Measurements from ENCODE around the gene ASB5.
"Not testable (repeated sequence)": the region's sequence is repeated elsewhere in the genome, so short reads cannot be mapped to it uniquely, and the experiment has no call there.

Gene ASB5

GRCh38 chr4:176222149-176222548 is 46.9 kb downstream of the ASB5 start:
- DNase-seq (ENCODE audit: low read depth in 2 of 2), result no peak

DNA sequence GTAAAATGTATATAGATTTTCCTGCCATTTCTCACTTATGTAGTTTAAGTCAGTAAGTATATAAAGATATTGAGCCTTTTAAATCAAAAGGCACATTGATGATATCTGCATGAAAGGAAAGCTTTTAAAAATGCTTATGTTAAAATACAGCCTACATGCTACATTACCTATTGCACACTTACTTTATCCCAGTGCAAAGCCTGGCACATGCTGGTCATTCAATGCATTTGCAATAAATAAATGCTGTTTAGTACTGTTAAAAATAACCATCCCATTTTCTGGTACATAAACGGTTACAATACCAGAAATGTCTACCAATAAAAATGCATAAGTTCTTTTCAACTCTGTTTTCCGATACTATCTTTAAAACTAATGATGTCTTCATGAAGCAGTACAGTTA is 51.5 kb downstream of the ASB5 start:
- DNase-seq (ENCODE audit: low read depth in 2 of 2), result no peak

DNA sequence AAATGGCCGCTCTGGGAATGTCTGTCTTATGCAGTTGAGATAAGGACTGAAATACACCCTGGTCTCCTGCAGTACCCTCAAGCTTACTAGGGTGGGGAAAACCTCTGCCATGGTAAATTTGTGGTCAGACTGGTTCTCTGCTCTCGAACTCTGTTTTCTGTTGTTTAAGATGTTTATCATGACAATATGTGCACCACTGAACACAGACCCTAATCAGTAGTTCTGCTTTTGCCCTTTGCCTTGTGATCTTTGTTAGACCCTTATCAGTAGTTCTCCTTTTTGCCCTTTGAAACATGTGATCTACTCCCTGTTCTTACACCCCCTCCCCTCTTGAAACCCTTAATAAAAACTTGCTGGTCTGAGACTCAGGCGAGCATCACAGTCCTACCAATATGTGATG is 56.7 kb downstream of the ASB5 start:
- not testable (repeated sequence) for DNase-seq (ENCODE audit: low read depth in 2 of 2)

GRCh38 chr4:176210579-176211296 is 58.3 kb downstream of the ASB5 start:
- DNase-seq (ENCODE audit: low read depth in 2 of 2), result no peak

DNA sequence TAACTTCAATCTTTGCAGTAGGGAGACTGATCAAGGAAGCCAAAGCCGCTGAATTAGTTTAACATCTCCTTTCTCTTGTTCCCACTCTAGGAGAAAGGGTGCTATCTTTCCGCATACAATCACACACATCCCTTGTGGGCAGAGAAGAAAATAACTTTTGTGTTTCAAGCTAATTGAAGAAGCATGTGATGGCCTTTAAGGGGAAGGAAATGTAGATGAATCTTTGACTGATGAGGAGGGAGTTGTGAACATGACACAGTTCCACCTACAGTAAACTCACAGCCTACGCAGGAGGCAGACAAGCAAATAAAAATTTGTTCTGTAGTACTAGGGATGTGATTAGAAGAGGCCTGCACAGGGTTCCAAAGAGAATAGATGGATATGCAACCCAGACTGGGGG is 58.9 kb downstream of the ASB5 start:
- DNase-seq (ENCODE audit: low read depth in 2 of 2), result no peak

GRCh38 chr4:176209535-176209934 is 59.5 kb downstream of the ASB5 start:
- no peak for DNase-seq (ENCODE audit: low read depth in 2 of 2)

DNA sequence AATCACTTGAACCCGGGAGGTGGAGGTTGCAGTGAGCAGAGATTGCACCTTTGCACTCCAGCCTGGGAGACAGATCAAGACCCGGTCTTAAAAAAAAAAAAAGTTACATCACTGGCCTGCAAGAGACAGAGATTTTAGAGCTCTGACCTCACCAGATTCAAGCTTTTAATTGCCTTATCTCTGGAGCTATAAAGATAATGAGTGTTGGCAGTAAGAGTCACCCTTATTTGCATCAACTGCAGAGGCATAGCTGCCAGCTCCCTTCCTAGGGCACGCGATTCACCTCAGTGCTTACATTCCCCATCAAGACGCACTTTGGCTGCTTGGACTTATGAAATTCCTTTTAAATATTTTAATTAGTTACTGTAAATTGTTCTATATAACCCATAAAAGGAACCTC is 61.2 kb downstream of the ASB5 start:
- DNase-seq (ENCODE audit: low read depth in 2 of 2), result no peak

GRCh38 chr4:176205299-176205698 is 63.7 kb downstream of the ASB5 start:
- DNase-seq (ENCODE audit: low read depth in 2 of 2), result no peak

GRCh38 chr4:176198316-176198903 is 70.6 kb downstream of the ASB5 start:
- no peak for DNase-seq (ENCODE audit: low read depth in 2 of 2)

DNA sequence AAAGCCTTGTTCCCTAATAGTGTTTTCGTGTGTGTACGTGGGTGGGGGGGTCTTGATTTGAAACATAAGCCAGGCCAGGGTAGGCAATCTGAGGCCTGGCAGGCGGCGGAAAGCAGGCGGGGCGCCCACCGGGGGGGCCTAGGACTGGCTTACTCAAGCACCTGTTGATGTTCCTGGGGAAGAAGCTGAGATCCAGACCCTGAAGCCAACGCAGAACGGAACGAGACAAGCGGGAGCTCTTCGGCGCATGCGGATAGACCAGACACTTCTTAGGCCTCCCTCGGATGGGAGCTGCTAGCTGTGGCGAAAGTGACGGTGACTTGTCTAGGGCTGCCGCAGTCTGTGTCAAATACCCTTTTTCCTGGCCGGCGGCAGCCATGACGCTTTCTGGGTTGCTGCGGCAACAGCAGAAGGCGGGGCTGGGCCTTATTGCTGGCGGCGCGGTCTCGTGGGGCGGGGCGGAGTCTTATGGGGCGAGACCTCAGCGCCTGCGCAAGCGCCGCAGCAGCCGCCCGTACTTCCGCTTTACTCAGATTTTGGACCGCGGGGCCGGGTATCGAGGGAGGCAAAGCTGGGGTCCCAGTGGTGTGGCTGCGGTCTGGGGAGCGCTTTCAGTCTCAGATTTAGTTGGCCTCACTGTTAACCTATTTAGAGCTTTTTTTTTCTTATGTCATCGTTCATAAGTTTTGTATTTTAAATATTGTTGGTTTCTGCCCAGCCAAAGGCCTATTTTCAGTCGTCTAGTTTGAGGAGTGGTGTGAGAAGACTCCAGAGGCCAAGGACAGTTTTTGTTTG is 73.6 kb downstream of the ASB5 start, which contains the start of gene SPATA4:
Gene SPATA4 (minus strand): TSS at position 402 of the 795 bp plus-strand sequence. CDS start 23 bp downstream, at position 379.
- peak; percentile 91 to 94 for DNase-seq (ENCODE audit: low read depth in 2 of 2)

GRCh38 chr4:176193938-176194337 is 75.1 kb downstream of the ASB5 start:
- DNase-seq (ENCODE audit: low read depth in 2 of 2), result peak; percentile 35 to 43

GRCh38 chr4:176193126-176193525 is 75.9 kb downstream of the ASB5 start:
- DNase-seq (ENCODE audit: low read depth in 2 of 2), result no peak

DNA sequence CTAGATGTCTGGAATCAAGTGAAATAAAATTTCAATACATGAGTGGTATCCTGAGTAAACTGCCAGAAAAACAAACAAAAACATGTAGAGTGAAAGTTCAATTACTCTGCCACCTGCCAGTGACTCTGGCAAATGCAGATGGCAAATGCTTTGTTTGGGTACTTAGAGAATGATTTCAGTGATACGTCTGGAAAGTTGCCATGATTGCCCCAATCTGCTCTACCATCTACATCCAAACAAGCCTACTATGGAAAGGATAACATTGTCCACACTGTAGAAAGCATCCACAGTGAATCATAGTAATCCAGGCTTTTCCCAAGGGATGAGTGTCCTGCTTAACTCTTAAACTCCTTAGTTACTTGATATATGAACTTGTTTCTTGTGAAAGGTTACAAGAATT is 77.0 kb downstream of the ASB5 start:
- DNase-seq (ENCODE audit: low read depth in 2 of 2), result no peak

DNA sequence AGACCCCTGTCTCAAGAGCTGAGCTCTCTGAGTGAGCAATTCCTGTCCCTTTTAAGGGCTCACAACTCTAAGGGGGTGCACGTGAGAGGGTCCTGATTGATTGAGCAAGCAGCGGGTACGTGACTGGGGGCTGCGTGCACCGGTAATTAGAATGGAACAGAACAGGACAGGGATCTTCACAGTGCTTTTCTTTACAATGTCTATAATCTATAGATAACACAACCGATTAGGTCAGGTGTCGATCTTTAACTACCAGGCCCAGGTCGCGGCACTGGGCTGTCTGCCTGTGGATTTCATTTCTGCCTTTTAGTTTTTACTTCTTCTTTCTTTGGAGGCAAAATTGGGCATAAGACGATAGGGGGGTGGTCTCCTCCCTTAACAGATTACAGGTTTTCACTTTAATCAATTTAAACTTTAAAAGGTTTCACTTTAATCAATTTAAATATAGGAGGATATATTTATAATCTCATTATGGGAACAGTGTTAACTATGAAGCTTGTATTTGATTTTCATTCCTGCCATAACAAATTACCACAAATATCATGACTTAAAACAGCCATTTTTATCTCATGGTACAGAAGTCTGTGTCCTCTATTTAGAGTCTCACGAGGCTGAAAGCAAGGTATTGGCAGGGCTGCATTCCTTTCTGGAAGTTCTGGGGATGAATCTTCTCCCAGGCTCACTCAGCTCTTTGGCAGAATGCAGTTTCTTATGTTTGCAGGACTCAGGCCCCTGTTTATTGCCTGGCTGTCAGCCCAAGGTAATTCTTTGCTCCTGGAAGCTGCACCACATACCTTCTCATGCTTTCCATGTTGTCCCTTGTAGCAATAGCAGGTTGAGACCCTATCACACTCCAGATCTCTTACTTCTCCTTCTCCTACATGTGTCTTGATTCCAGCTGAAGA is 78.9 kb downstream of the ASB5 start:
- DNase-seq (ENCODE audit: low read depth in 2 of 2), result no peak

GRCh38 chr4:176188654-176189053 is 80.4 kb downstream of the ASB5 start:
- no peak for DNase-seq (ENCODE audit: low read depth in 2 of 2)

GRCh38 chr4:176187624-176188023 is 81.4 kb downstream of the ASB5 start:
- DNase-seq (ENCODE audit: low read depth in 2 of 2), result no peak

GRCh38 chr4:176186671-176187395 is 82.2 kb downstream of the ASB5 start:
- DNase-seq (ENCODE audit: low read depth in 2 of 2), result no peak

GRCh38 chr4:176186067-176186466 is 83.0 kb downstream of the ASB5 start:
- DNase-seq (ENCODE audit: low read depth in 2 of 2), result no peak

DNA sequence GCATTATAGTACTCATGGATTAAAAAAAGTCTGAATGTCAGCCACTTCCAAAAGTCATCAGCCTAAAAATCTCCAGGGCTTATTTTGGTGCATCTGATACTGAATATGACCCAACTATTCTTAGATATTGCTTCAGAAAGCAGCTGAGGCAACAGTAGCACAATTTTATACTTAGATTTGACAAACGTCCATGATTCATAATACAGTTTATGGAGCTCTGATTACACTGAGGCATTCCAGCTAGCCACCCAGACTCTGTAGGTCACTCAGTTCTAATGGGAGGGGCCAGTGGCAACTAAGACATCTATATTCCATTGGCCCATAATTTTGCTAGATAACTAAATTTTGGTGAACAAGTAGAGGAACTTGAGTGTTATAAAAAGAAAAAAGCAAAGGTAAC is 84.0 kb downstream of the ASB5 start:
- no peak for DNase-seq (ENCODE audit: low read depth in 2 of 2)
